ENCODE measurements around the gene FSD1L. TPM values are rescaled to one million over a fixed set of nuclear protein-coding genes. Genes with fewer than 3 reads are reported as not detected.

FSD1L gene
- polyA plus RNA-seq, 4 donors = 2.2 to 14.4 (median 3.0) TPM

- no peak overlapping the region for H3K4me3 ChIP-seq (ENCODE audit: low read depth in 1 of 3, low read length in 3 of 3)
- peaks cover 0 to 2% (median 0%) of the 10 kb centered on the region in 3 donors for H3K36me3 ChIP-seq (ENCODE audit: control insufficient read depth in 3 of 3, insufficient read depth in 2 of 3, low read depth in 1 of 3, low read length in 3 of 3)
- DNase-seq = no peak
- H3K4me1 ChIP-seq (ENCODE audit: control insufficient read depth in 3 of 3, insufficient read depth in 2 of 3, low read depth in 1 of 3, low read length in 2 of 3) = no peaks in the 10 kb centered on the region
- no peaks in the 10 kb centered on the region for H3K27me3 ChIP-seq (ENCODE audit: control insufficient read depth in 3 of 3, insufficient read depth in 3 of 3, low read length in 3 of 3)
- no peaks in the 10 kb centered on the region for H3K9me3 ChIP-seq (ENCODE audit: control insufficient read depth in 2 of 2, insufficient read depth in 1 of 2, low read depth in 1 of 2, low read length in 1 of 2)
- H3K27ac ChIP-seq (ENCODE audit: low read depth in 1 of 3, low read length in 2 of 3) = no peak overlapping the region
- no peak for FAIRE-seq
Measured at GRCh38 chr9:105483618-105484017, 35.8 kb downstream of the FSD1L start.

GRCh38 chr9:105484226-105484625 lies 36.4 kb downstream of the FSD1L start:
- WGBS, 3 donors = 27 to 73% (median 45%) methylated on average over 2 of the region's 2 CpGs
- no peak overlapping the region for H3K4me3 ChIP-seq (ENCODE audit: low read depth in 1 of 3, low read length in 3 of 3)
- H3K9me3 ChIP-seq (ENCODE audit: control insufficient read depth in 2 of 2, insufficient read depth in 1 of 2, low read depth in 1 of 2, low read length in 1 of 2) = no peaks in the 10 kb centered on the region
- FAIRE-seq (peak; percentile 88), DNase-seq (peak; percentile 28 to 62)
- no peaks in the 10 kb centered on the region for H3K4me1 ChIP-seq (ENCODE audit: control insufficient read depth in 3 of 3, insufficient read depth in 2 of 3, low read depth in 1 of 3, low read length in 2 of 3)
- no peak overlapping the region for H3K27ac ChIP-seq (ENCODE audit: low read depth in 1 of 3, low read length in 2 of 3)
- no peaks in the 10 kb centered on the region for H3K27me3 ChIP-seq (ENCODE audit: control insufficient read depth in 3 of 3, insufficient read depth in 3 of 3, low read length in 3 of 3)
- peaks cover 0 to 2% (median 0%) of the 10 kb centered on the region in 3 donors for H3K36me3 ChIP-seq (ENCODE audit: control insufficient read depth in 3 of 3, insufficient read depth in 2 of 3, low read depth in 1 of 3, low read length in 3 of 3)

- Histone ChIP-seq H3K9me3 (ENCODE audit: control insufficient read depth in 2 of 2, insufficient read depth in 1 of 2, low read depth in 1 of 2, low read length in 1 of 2) (no peaks in the 10 kb centered on the region), H3K4me3 (ENCODE audit: low read depth in 1 of 3, low read length in 3 of 3) (no peak overlapping the region), H3K4me1 (ENCODE audit: control insufficient read depth in 3 of 3, insufficient read depth in 2 of 3, low read depth in 1 of 3, low read length in 2 of 3) (no peaks in the 10 kb centered on the region), H3K27me3 (ENCODE audit: control insufficient read depth in 3 of 3, insufficient read depth in 3 of 3, low read length in 3 of 3) (no peaks in the 10 kb centered on the region), H3K27ac (ENCODE audit: low read depth in 1 of 3, low read length in 2 of 3) (no peak overlapping the region), H3K36me3 (ENCODE audit: control insufficient read depth in 3 of 3, insufficient read depth in 2 of 3, low read depth in 1 of 3, low read length in 3 of 3) (peaks cover 0 to 2% (median 0%) of the 10 kb centered on the region in 3 donors)
- no peak for DNase-seq
- FAIRE-seq = no peak
Measured at GRCh38 chr9:105485131-105485530, 37.3 kb downstream of the FSD1L start.

GRCh38 chr9:105496826-105497225 lies 49.0 kb downstream of the FSD1L start:
- Histone ChIP-seq H3K4me1 (ENCODE audit: control insufficient read depth in 3 of 3, insufficient read depth in 2 of 3, low read depth in 1 of 3, low read length in 2 of 3) (no peaks in the 10 kb centered on the region), H3K27ac (ENCODE audit: low read depth in 1 of 3, low read length in 2 of 3) (no peak overlapping the region), H3K27me3 (ENCODE audit: control insufficient read depth in 3 of 3, insufficient read depth in 3 of 3, low read length in 3 of 3) (no peaks in the 10 kb centered on the region), H3K36me3 (ENCODE audit: control insufficient read depth in 3 of 3, insufficient read depth in 2 of 3, low read depth in 1 of 3, low read length in 3 of 3) (peaks cover 0 to 2% (median 0%) of the 10 kb centered on the region in 3 donors), H3K9me3 (ENCODE audit: control insufficient read depth in 2 of 2, insufficient read depth in 1 of 2, low read depth in 1 of 2, low read length in 1 of 2) (peaks cover 0 to 8% of the 10 kb centered on the region in 2 donors), H3K4me3 (ENCODE audit: low read depth in 1 of 3, low read length in 3 of 3) (no peak overlapping the region)
- 90 to 97% (median 94%) methylated on average over 2 of the region's 2 CpGs for WGBS, 3 donors
- FAIRE-seq (no peak), DNase-seq (no peak)

- H3K27ac ChIP-seq (ENCODE audit: low read depth in 1 of 3, low read length in 2 of 3) = no peak overlapping the region
- H3K36me3 ChIP-seq (ENCODE audit: control insufficient read depth in 3 of 3, insufficient read depth in 2 of 3, low read depth in 1 of 3, low read length in 3 of 3) = peaks cover 0 to 2% (median 0%) of the 10 kb centered on the region in 3 donors
- H3K9me3 ChIP-seq (ENCODE audit: control insufficient read depth in 2 of 2, insufficient read depth in 1 of 2, low read depth in 1 of 2, low read length in 1 of 2) = peaks cover 0 to 8% of the 10 kb centered on the region in 2 donors
- H3K4me3 ChIP-seq (ENCODE audit: low read depth in 1 of 3, low read length in 3 of 3) = peak overlapping the region in 1 of 3 donors; percentile 15
- H3K27me3 ChIP-seq (ENCODE audit: control insufficient read depth in 3 of 3, insufficient read depth in 3 of 3, low read length in 3 of 3) = no peaks in the 10 kb centered on the region
- DNase-seq = no peak
- no peak for FAIRE-seq
- no peaks in the 10 kb centered on the region for H3K4me1 ChIP-seq (ENCODE audit: control insufficient read depth in 3 of 3, insufficient read depth in 2 of 3, low read depth in 1 of 3, low read length in 2 of 3)
Measured at GRCh38 chr9:105497704-105498103, 49.9 kb downstream of the FSD1L start.

GRCh38 chr9:105500108-105500766 lies 52.4 kb downstream of the FSD1L start:
- WGBS, 3 donors = 75 to 85% (median 81%) methylated on average over 2 of the region's 2 CpGs
- H3K4me1 ChIP-seq (ENCODE audit: control insufficient read depth in 3 of 3, insufficient read depth in 2 of 3, low read depth in 1 of 3, low read length in 2 of 3) = peaks cover 0 to 2% (median 0%) of the 10 kb centered on the region in 3 donors
- no peak for FAIRE-seq
- peaks cover 0 to 2% (median 0%) of the 10 kb centered on the region in 3 donors for H3K36me3 ChIP-seq (ENCODE audit: control insufficient read depth in 3 of 3, insufficient read depth in 2 of 3, low read depth in 1 of 3, low read length in 3 of 3)
- no peaks in the 10 kb centered on the region for H3K27me3 ChIP-seq (ENCODE audit: control insufficient read depth in 3 of 3, insufficient read depth in 3 of 3, low read length in 3 of 3)
- no peak for DNase-seq
- H3K4me3 ChIP-seq (ENCODE audit: low read depth in 1 of 3, low read length in 3 of 3) = no peak overlapping the region
- H3K27ac ChIP-seq (ENCODE audit: low read depth in 1 of 3, low read length in 2 of 3) = no peak overlapping the region
- peaks cover 0 to 5% of the 10 kb centered on the region in 2 donors for H3K9me3 ChIP-seq (ENCODE audit: control insufficient read depth in 2 of 2, insufficient read depth in 1 of 2, low read depth in 1 of 2, low read length in 1 of 2)

GRCh38 chr9:105501414-105501813 lies 53.6 kb downstream of the FSD1L start:
- Histone ChIP-seq H3K27ac (ENCODE audit: low read depth in 1 of 3, low read length in 2 of 3) (no peak overlapping the region), H3K27me3 (ENCODE audit: control insufficient read depth in 3 of 3, insufficient read depth in 3 of 3, low read length in 3 of 3) (no peaks in the 10 kb centered on the region), H3K4me3 (ENCODE audit: low read depth in 1 of 3, low read length in 3 of 3) (no peak overlapping the region), H3K4me1 (ENCODE audit: control insufficient read depth in 3 of 3, insufficient read depth in 2 of 3, low read depth in 1 of 3, low read length in 2 of 3) (peaks cover 0 to 2% (median 0%) of the 10 kb centered on the region in 3 donors), H3K9me3 (ENCODE audit: control insufficient read depth in 2 of 2, insufficient read depth in 1 of 2, low read depth in 1 of 2, low read length in 1 of 2) (no peaks in the 10 kb centered on the region), H3K36me3 (ENCODE audit: control insufficient read depth in 3 of 3, insufficient read depth in 2 of 3, low read depth in 1 of 3, low read length in 3 of 3) (peaks cover 0 to 2% (median 0%) of the 10 kb centered on the region in 3 donors)
- FAIRE-seq (no peak), DNase-seq (no peak)
- WGBS, 3 donors = 94 to 96% (median 94%) methylated on average over 4 of the region's 4 CpGs

GRCh38 chr9:105502276-105502675 lies 54.4 kb downstream of the FSD1L start:
- 63 to 83% (median 77%) methylated on average over 2 of the region's 2 CpGs for WGBS, 3 donors
- FAIRE-seq = no peak
- H3K4me3 ChIP-seq (ENCODE audit: low read depth in 1 of 3, low read length in 3 of 3) = no peak overlapping the region
- peaks cover 0 to 3% (median 2%) of the 10 kb centered on the region in 3 donors for H3K4me1 ChIP-seq (ENCODE audit: control insufficient read depth in 3 of 3, insufficient read depth in 2 of 3, low read depth in 1 of 3, low read length in 2 of 3)
- peaks cover 0 to 2% (median 0%) of the 10 kb centered on the region in 3 donors for H3K36me3 ChIP-seq (ENCODE audit: control insufficient read depth in 3 of 3, insufficient read depth in 2 of 3, low read depth in 1 of 3, low read length in 3 of 3)
- H3K9me3 ChIP-seq (ENCODE audit: control insufficient read depth in 2 of 2, insufficient read depth in 1 of 2, low read depth in 1 of 2, low read length in 1 of 2) = no peaks in the 10 kb centered on the region
- no peak for DNase-seq
- H3K27ac ChIP-seq (ENCODE audit: low read depth in 1 of 3, low read length in 2 of 3) = no peak overlapping the region
- H3K27me3 ChIP-seq (ENCODE audit: control insufficient read depth in 3 of 3, insufficient read depth in 3 of 3, low read length in 3 of 3) = no peaks in the 10 kb centered on the region

GRCh38 chr9:105503881-105504280 lies 56.0 kb downstream of the FSD1L start:
- H3K9me3 ChIP-seq (ENCODE audit: control insufficient read depth in 2 of 2, insufficient read depth in 1 of 2, low read depth in 1 of 2, low read length in 1 of 2) = no peaks in the 10 kb centered on the region
- H3K27me3 ChIP-seq (ENCODE audit: control insufficient read depth in 3 of 3, insufficient read depth in 3 of 3, low read length in 3 of 3) = no peaks in the 10 kb centered on the region
- H3K4me3 ChIP-seq (ENCODE audit: low read depth in 1 of 3, low read length in 3 of 3) = no peak overlapping the region
- FAIRE-seq = no peak
- peak in 1 of 2 donors; percentile 1 for DNase-seq
- peaks cover 0 to 3% (median 2%) of the 10 kb centered on the region in 3 donors for H3K36me3 ChIP-seq (ENCODE audit: control insufficient read depth in 3 of 3, insufficient read depth in 2 of 3, low read depth in 1 of 3, low read length in 3 of 3)
- H3K27ac ChIP-seq (ENCODE audit: low read depth in 1 of 3, low read length in 2 of 3) = no peak overlapping the region
- peaks cover 0 to 3% (median 2%) of the 10 kb centered on the region in 3 donors for H3K4me1 ChIP-seq (ENCODE audit: control insufficient read depth in 3 of 3, insufficient read depth in 2 of 3, low read depth in 1 of 3, low read length in 2 of 3)
